Nucleus accumbens (tissue), 56 donors: ENCODE results near the gene ERG.

Source experiments
- DNase-seq, 56 donors: peaks; one replicate each; lab custom pipeline; 2025; lab: John Stamatoyannopoulos, UW

The ERG gene

DNA sequence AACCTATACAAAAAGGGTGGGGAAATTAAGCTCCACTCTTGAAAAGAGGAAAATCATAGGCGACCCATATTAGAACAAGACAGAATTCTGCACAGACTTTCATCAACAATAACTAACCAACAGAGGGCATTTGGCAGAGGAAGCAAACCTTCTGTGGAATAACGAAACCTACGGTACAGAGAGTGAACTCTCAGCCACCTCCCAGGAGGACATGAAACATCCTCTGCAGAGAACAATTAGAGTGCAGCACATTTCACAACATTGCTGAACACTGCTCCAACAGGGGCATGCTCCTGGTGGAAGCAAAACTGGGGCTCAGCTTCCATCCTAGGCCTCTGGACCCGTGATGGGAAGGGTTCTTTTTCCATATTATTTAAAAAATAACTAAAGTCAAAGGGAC, 130.6 kb downstream of the ERG start:
- DNase-seq = no peak

- DNase-seq = no peak
These were observed 132.8 kb downstream of the ERG start for GRCh38 chr21:38365521-38365920.

DNA sequence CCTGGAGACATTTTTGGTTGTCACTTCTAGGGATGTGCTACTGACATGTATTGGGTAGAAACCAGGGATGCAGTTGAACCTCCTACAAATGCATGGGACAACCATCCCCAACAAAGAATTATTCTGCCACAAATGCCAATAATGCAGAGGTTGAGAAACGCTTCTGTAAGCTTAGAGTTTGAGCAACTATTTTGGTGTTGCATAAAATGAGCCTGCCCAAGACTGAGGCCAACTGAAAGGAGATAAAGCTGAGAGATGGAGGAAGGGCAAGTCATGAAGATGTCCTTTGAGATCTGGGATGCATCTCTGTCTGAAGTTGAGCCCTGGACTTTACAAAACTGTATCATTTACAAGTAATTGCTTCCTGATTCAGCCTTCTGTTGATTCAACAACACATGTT, 134.6 kb downstream of the ERG start:
- DNase-seq = no peak

- DNase-seq = no peak
These were observed 137.0 kb downstream of the ERG start for GRCh38 chr21:38361324-38361723.

DNA sequence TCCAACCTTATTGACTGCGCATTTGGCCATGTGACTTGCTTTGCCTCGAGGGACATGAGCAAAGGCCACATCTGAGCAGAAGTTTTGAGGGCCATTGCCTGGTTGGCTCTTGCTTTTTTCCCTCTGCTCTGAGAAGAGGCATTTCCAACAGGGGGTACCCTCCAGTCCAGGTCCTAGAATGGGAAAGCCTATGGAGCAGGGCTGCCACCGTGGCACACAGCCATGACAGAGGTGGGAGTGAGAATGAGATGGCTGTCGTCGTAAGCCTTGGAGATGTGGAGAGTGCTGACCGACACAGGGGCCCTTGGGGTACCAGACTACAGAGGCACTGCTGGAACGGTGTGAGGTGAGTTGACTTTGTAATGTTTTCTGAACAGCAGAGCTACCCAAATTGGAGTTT, 138.4 kb downstream of the ERG start:
- no peak for DNase-seq

GRCh38 chr21:38359090-38359489, 139.2 kb downstream of the ERG start:
- no peak for DNase-seq

- DNase-seq = no peak
These were observed 139.6 kb downstream of the ERG start for GRCh38 chr21:38358666-38359065.

DNA sequence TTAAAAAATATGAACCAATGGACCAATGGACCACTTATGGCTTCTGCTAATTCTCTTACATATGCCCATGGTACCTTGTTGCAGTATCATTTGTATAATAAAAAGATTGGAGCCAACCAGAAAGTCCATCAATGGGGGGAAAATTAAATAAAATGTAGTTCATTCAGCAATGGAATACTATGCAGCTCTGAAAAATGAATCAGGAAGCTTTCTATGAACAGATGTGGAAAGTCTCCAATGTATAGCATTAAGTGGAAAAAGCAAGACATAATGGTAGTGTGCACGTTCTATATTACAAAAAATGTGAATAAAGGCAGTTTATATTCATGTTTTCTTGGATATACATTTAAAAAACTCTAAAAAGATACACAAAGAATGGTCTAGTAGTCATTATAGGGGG, 140.2 kb downstream of the ERG start:
- DNase-seq = no peak

DNA sequence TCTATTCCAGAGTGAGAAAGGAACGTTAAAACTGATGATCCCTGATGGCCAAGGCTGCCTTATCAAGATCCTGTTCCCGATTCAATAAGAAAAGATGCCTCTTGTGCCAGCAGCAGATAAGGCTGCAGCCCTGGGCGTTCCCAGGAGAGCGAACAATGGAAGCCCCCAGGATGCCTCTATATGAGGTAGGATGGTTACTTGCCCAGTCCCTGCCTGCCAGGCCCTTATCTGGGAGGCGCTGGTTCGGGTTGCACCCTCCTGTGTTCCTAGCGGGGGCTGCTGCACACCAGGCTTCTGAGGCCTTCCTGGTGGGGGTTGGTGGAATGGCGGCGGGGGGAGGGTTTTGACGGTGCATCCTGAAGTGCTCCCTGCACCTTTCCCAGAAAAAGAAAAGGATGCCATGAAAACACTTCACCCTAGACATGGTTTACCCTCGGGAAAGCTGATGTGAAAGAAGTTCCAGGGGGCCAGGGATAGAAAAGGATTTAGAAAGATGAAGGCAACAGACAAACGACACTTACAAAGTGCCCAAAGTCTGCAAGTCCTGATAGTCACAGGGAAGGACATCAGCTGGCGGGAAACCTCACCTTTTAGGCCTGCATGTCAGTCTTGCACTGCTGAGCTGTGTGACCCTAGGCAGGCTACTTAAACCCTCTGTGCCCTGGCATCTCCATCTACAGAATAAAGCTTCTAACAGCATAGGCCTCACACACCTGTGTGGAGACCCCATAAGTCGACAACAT, 141.2 kb downstream of the ERG start:
- no peak for DNase-seq

- DNase-seq = peak in 45 of 56 donors; percentile 1 to 78 (median 37)
These were observed 142.1 kb downstream of the ERG start for GRCh38 chr21:38355992-38356781.

DNA sequence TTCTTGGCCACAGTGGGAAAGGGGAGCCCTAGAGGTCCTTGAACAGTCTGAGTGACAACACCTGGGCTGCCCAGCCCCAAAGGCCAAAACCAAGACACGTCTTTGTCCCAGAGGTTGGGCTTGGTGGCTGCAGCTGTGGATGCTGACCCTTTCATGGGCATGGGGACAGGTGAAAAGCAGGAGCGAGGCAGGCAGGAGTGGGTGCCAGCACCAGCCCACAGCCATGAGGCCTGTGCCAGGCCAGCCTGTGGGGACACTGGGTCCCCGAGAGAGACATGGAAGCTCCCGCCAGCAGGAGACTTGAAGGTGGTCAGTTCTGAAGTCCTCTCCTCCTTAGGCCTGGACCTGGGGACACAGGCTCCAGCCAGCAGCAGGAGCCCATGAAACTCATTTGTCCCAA, 142.9 kb downstream of the ERG start:
- DNase-seq = no peak

DNA sequence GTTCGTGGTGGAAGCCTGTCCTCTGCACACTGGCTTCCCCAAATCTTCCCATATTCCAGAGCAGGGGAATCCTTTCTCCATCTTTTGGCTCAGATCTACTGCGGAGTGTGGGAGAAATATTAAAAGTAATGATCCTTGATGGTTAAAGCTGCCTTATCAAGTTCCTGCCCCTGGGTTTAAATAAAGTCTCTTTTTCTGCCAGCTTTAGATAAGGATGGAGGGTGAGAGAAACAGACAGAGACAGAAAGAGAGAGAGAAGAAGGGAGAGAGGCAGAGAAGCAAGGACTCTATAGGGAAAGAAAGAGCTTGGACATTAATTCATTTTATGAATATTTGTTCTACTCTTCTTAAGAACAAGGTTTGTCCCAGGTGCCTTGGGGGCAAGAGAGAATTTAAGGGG, 143.5 kb downstream of the ERG start:
- no peak for DNase-seq

- no peak for DNase-seq
These were observed 144.0 kb downstream of the ERG start for GRCh38 chr21:38354231-38354630.

DNA sequence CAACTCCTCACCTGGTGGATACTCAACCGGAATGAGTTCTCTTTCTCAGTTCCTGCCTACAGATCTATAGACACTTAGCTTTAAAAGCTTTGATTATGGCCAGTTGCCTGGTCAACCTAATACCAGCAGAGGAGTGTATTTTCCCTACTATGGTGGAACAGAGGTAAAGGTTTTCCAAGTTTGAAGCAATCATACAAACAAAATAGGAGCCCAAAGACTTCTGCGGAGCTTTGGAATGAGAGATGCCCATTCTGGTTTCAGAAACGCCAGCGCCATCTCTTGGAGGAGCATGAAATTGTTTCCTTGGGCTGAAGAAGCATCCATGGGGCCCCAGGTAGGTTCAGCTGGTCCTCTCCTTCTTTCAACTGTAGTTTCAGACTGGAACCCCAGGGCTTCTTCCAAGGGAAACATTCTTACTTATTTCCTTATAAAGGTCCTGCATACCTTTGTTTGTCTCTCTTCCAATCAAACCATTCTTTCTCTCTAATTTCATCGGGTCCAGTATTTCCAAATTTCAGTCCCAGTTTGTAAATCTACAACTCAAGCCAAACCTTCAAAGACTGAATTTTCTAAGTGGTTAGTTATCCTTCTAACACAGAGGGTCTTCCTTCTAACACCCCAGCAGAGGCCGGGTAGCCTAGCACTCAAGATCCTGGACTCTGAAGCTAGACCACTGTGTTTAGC, 145.6 kb downstream of the ERG start:
- DNase-seq = peak in 14 of 56 donors; percentile 0 to 36 (median 8)

GRCh38 chr21:38351961-38352521, 146.2 kb downstream of the ERG start:
- DNase-seq = no peak

GRCh38 chr21:38351176-38351959, 146.9 kb downstream of the ERG start:
- DNase-seq = no peak

- DNase-seq = no peak
These were observed 147.6 kb downstream of the ERG start for GRCh38 chr21:38350684-38351083.

- DNase-seq = no peak
These were observed 148.3 kb downstream of the ERG start for GRCh38 chr21:38349977-38350376.

- no peak for DNase-seq
These were observed 149.0 kb downstream of the ERG start for GRCh38 chr21:38349111-38349746.

DNA sequence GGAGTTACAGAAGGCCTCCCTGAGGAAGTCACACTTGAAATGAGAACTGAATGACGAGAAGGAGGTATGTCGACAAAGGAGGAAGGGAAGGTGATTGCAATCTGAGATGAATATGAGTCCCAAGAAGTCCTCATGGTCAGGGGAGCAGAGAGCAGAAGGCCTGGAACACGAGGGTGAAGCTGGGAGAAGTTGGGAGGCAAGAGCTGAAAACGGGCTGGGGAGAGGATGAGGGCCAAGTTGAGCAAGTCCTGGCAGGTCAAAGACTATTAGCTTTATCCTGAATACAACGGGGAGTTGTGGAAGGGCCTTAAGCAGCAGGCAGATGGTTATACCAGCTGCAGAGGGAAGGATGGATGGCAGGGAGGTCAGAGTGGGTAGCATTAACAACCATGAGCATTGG, 152.0 kb downstream of the ERG start:
- DNase-seq = no peak
